AML-193 (cell line): ENCODE measurements around the gene CITED4.
"Not testable (repeated sequence)": the region's sequence is repeated elsewhere in the genome, so short reads cannot be mapped to it uniquely, and the experiment has no call there.

ENCODE experiments used
- DNase-seq, 2 experiments: peaks; one replicate each; lab custom pipeline; 2025; lab: John Stamatoyannopoulos, UW

The CITED4 gene

GRCh38 chr1:40862008-40862863 lies at the start of gene CITED4:
Gene CITED4, minus strand, starts transcription at chr1:40862363. Its CDS starts 236 bp downstream, at chr1:40862127.
- DNase-seq: peak; percentile 71

- DNase-seq: no peak
These were observed 48.9 kb upstream of the CITED4 start for GRCh38 chr1:40911105-40911504.

- no peak for DNase-seq
These were observed 47.1 kb upstream of the CITED4 start for GRCh38 chr1:40909281-40909680.

GRCh38 chr1:40908350-40908749 lies 46.2 kb upstream of the CITED4 start:
- no peak for DNase-seq

- DNase-seq: no peak
These were observed 45.7 kb upstream of the CITED4 start for GRCh38 chr1:40907899-40908298.

GRCh38 chr1:40906781-40907400 lies 44.7 kb upstream of the CITED4 start:
- DNase-seq: no peak

- DNase-seq: no peak
These were observed 42.9 kb upstream of the CITED4 start for GRCh38 chr1:40905061-40905460.

GRCh38 chr1:40903106-40903505 lies 40.9 kb upstream of the CITED4 start:
- DNase-seq: no peak

GRCh38 chr1:40901886-40902852 lies 40.0 kb upstream of the CITED4 start:
- DNase-seq: no peak

GRCh38 chr1:40899230-40899870 lies 37.2 kb upstream of the CITED4 start:
- no peak for DNase-seq

- no peak for DNase-seq
These were observed 36.3 kb upstream of the CITED4 start for GRCh38 chr1:40898431-40898901.

GRCh38 chr1:40897513-40897912 lies 35.4 kb upstream of the CITED4 start:
- DNase-seq: no peak

- no peak for DNase-seq
These were observed 34.3 kb upstream of the CITED4 start for GRCh38 chr1:40896482-40896881.

- DNase-seq: no peak
These were observed 33.4 kb upstream of the CITED4 start for GRCh38 chr1:40895601-40896000.

GRCh38 chr1:40894858-40895257 lies 32.7 kb upstream of the CITED4 start:
- DNase-seq: not testable (repeated sequence)

GRCh38 chr1:40894455-40894854 lies 32.3 kb upstream of the CITED4 start:
- DNase-seq: no peak

GRCh38 chr1:40893946-40894345 lies 31.8 kb upstream of the CITED4 start:
- no peak for DNase-seq

- DNase-seq: no peak
These were observed 30.2 kb upstream of the CITED4 start for GRCh38 chr1:40892354-40892753.

- peak; percentile 82 to 88 for DNase-seq
These were observed 28.6 kb upstream of the CITED4 start for GRCh38 chr1:40890771-40891170.

- no peak for DNase-seq
These were observed 25.5 kb upstream of the CITED4 start for GRCh38 chr1:40887652-40888051.

GRCh38 chr1:40887012-40887378 lies 24.8 kb upstream of the CITED4 start:
- no peak for DNase-seq
